ENCODE data around the gene MYO3B.

GRCh38 chr2:170457742-170458141 lies 279.8 kb downstream of the MYO3B start:
- TF ChIP-seq CTCF (IDR thresholded peaks at IDR 0.05; ENCODE audit: low read depth, low read length) (no peak), EZH2phosphoT487 (IDR thresholded peaks at IDR 0.05; ENCODE audit: low read depth) (no peak)
